GM20000 (cell line): ENCODE results near the gene CREBBP.

ENCODE experiments used
- DNase-seq: peaks from one replicate; pipeline ENCODE4 v3.0.0; 2012; ENCODE audit warnings: low spot score
- CTCF ChIP-seq: IDR thresholded peaks from 2 replicates; pipeline ENCODE4 v1.5.1; 2012; ENCODE audit warnings: mild to moderate bottlenecking, control low read depth; ENCODE audit errors: extremely low read depth, missing control alignments

CREBBP gene

GRCh38 chr16:3872216-3872895 is 8.2 kb downstream of the CREBBP start:
- no peak for DNase-seq

GRCh38 chr16:3868967-3869366 is 11.5 kb downstream of the CREBBP start:
- no peak for TF ChIP-seq CTCF
- no peak for DNase-seq

More at GRCh38 chr16:3872216-3872895, 8.2 kb downstream of the CREBBP start:
- no peak for TF ChIP-seq CTCF

GRCh38 chr16:3868556-3868955 is 12.0 kb downstream of the CREBBP start:
- no peak for TF ChIP-seq CTCF
- DNase-seq, result no peak

DNA sequence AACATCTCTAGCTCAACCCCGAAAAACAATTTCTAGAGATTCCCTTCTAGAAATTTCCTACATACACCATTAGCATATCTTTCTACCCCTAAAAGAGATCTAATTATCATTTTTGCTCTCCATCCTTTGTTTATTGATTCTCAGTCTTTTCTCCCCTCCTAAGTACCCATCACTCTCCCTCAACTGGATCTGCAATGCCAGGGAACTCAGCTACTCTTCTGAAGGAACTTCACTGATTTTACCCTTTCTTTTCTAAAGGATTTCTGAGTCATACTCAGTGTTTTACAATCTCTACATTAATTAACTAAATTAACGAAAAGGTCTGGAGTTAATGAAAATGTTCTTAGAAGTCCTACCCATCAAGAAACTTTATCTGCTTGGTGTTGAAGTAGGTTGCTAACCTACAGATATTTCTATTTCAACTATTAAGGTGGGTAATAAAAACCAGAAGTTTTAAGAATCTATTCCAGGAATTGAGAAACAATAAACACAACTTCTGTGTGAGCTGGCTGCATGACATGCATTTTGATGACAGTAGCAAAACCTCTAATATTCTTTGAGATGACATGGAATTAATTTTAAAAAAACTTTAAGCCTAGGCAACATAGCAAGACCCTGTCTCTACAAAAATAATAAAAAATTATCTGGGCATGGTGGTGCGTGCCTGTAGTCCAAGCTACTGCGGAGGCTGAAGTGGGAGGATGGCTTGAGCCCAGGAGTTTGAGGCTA is 13.6 kb downstream of the CREBBP start:
- no peak for DNase-seq
- TF ChIP-seq CTCF, result no peak

DNA sequence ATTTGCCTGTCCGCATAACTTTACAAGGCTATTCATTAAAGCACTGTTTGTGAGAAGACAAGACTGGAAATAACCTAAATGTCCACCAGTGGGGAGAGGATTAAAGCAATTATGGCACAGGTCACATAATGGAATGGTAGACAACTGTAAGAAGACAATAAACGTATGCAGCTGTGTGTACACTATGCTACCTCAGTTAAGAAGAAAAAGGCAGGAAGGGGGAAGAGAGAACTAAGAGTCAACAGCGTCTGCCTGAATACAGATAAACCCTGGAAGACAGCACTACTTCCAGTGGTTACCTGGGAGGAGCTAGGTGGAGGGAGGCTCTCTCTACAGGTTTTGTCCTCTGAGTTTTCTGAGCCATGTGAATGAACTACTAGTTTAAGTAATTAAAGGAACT is 15.3 kb downstream of the CREBBP start:
- no peak for TF ChIP-seq CTCF
- DNase-seq, result no peak

GRCh38 chr16:3864562-3864961 is 16.0 kb downstream of the CREBBP start:
- no peak for TF ChIP-seq CTCF
- no peak for DNase-seq

- TF ChIP-seq CTCF, result no peak
- no peak for DNase-seq
Observed at GRCh38 chr16:3863587-3863986, 16.9 kb downstream of the CREBBP start.
